Lower leg skin (tissue), 4 donors: ENCODE data around the gene ARHGAP10. TPM values are rescaled to one million over a fixed set of nuclear protein-coding genes. Genes with fewer than 3 reads are reported as not detected.

Experiments
- DNase-seq, 2 donors: peaks; one replicate each; pipeline ENCODE4 v3.0.0-alpha.2; 2019; ENCODE audit warnings: low spot score in 2 of 2
- H3K4me3 ChIP-seq: fragments of 200-600 bp; sonication (generic); 2 replicates; pipeline ENCODE4 v1.5.1; 2017; ENCODE audit warnings: mild to moderate bottlenecking, low read depth; ENCODE audit not compliant: poor library complexity, severe bottlenecking
- CTCF ChIP-seq, 3 donors: fragments of 450-650 bp; IDR thresholded peaks; one replicate each; pipeline ENCODE4 v1.5.1; 2016; ENCODE audit warnings: antibody characterized with exemption in 3 of 3, mild to moderate bottlenecking in 3 of 3, moderate library complexity in 2 of 3
- POLR2A ChIP-seq, 2 donors: fragments of 450-650 bp; IDR thresholded peaks; one replicate each; pipeline ENCODE4 v1.6.1; 2016 to 2017; ENCODE audit warnings: antibody characterized with exemption in 2 of 2, mild to moderate bottlenecking in 1 of 2, moderate library complexity in 1 of 2
- WGBS, 2 donors: methylation state at CpG; one replicate each; pipeline ENCODE4 v1.1.5; 2018; 5-methylcytosine and 5-hydroxymethylcytosine counted together
- intact Hi-C: fragments of 100-400 bp; cut with DNase I; formaldehyde crosslinking; loops from one replicate; pipeline ENCODE4 v1.15.0; 2023; ENCODE audit warnings: low total_unique reads
- total RNA-seq, 4 donors: library from RNA; depleted of rRNA; stranded (reverse); fragments of >200 nt; gene quantifications; one replicate each; pipeline ENCODE4 v1.1.0, GENCODE V29; 2016

The ARHGAP10 gene
- total RNA-seq, 4 donors from 2014 or later = 30.6 to 45.8 (median 37.9) TPM

GRCh38 chr4:148044912-148045352 is 313.0 kb downstream of the ARHGAP10 start:
- TF ChIP-seq POLR2A (IDR thresholded peaks at IDR 0.05) = no peak
- TF ChIP-seq CTCF (IDR thresholded peaks at IDR 0.05) = no peak
- 53 to 77% methylated on average over 4 of the region's 4 CpGs for WGBS, 2 donors
- intact Hi-C loops = no loop called here
- DNase-seq = no peak
- no peak overlapping the region for H3K4me3 ChIP-seq

GRCh38 chr4:148048598-148048997 is 316.7 kb downstream of the ARHGAP10 start:
- intact Hi-C loops = no loop called here
- TF ChIP-seq POLR2A (IDR thresholded peaks at IDR 0.05) = no peak
- no peak for TF ChIP-seq CTCF (IDR thresholded peaks at IDR 0.05)
- no peak overlapping the region for H3K4me3 ChIP-seq
- DNase-seq = no peak
- 48 to 49% methylated on average over 4 of the region's 4 CpGs for WGBS, 2 donors

- TF ChIP-seq CTCF (IDR thresholded peaks at IDR 0.05) = no peak
- TF ChIP-seq POLR2A (IDR thresholded peaks at IDR 0.05) = no peak
- DNase-seq = no peak
- WGBS, 2 donors = 81 to 83% methylated on average over 4 of the region's 4 CpGs
- intact Hi-C loops = no loop called here
- no peak overlapping the region for H3K4me3 ChIP-seq
Observed at GRCh38 chr4:148051403-148051802, 319.5 kb downstream of the ARHGAP10 start.

GRCh38 chr4:148052448-148052847 is 320.6 kb downstream of the ARHGAP10 start:
- no peak for DNase-seq
- intact Hi-C loops = no loop called here
- no peak overlapping the region for H3K4me3 ChIP-seq
- TF ChIP-seq POLR2A (IDR thresholded peaks at IDR 0.05) = no peak

GRCh38 chr4:148053298-148054003 is 321.6 kb downstream of the ARHGAP10 start:
- intact Hi-C loops = no loop called here
- no peak for DNase-seq
- 88 to 89% methylated on average over 11 of the region's 11 CpGs for WGBS, 2 donors
- TF ChIP-seq POLR2A (IDR thresholded peaks at IDR 0.05) (no peak), CTCF (IDR thresholded peaks at IDR 0.05) (no peak)
- no peak overlapping the region for H3K4me3 ChIP-seq

- intact Hi-C loops = no loop called here
- no peak overlapping the region for H3K4me3 ChIP-seq
- DNase-seq = no peak
- TF ChIP-seq CTCF (IDR thresholded peaks at IDR 0.05) (no peak), POLR2A (IDR thresholded peaks at IDR 0.05) (no peak)
- 61 to 73% methylated on average over 3 of the region's 3 CpGs for WGBS, 2 donors
Observed at GRCh38 chr4:148054275-148054674, 322.4 kb downstream of the ARHGAP10 start.
